NCI-H187 treated with DMSO at 0.1 percent for 48 hours (cell line): ENCODE results near the gene PPY.
"Not testable (repeated sequence)": the region's sequence is repeated elsewhere in the genome, so short reads cannot be mapped to it uniquely, and the experiment has no call there.

Experiments used
- DNase-seq: peaks from one replicate; lab custom pipeline; 2025; lab: John Stamatoyannopoulos, UW

PPY gene

DNA sequence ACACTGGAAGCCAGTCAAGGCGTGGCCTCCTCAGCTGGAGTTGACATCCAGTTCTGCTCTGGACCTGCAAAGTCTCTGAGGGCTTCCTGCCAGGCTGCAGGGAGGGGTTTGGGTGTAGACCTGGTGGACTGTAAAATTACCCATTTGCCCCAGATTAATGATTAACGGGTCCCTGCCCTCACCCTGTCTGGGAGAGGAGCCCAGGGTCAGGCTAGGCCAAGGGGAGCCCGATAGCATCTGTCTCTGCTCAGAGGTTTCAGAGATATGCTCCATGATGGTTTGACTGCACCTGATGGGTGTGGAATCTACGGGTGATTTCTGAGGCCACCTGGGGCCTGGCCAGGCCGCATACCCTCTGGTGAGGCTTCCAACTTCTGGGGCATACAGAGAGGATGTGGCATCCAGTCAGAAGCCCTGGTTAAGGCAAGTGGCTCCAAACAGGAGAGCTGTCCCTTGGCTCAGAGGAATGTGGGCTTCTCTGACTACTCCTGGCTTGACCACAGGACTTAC lies 11.2 kb downstream of the PPY start:
- DNase-seq = no peak

GRCh38 chr17:43928609-43929008 lies 13.7 kb downstream of the PPY start:
- no peak for DNase-seq

DNA sequence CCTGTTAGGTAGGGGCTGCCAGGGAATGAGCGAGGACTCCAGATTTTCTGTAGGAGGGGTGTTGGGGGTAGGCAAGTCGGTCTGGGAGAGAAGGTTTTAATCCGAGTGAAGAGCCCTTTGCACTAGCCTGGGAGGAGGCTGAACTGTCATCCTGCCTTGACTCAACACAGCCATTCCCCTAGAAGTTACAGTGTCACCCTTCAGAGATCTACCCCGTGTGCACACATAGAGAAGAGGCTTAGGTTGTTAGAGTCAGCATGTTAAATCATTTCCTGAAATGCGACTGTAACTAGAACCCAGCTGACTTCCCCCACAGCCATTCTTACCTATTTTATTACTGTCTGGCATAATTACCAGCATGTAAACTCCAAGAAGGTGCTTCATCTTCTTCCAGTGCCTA lies 14.3 kb downstream of the PPY start:
- not testable (repeated sequence) for DNase-seq

DNA sequence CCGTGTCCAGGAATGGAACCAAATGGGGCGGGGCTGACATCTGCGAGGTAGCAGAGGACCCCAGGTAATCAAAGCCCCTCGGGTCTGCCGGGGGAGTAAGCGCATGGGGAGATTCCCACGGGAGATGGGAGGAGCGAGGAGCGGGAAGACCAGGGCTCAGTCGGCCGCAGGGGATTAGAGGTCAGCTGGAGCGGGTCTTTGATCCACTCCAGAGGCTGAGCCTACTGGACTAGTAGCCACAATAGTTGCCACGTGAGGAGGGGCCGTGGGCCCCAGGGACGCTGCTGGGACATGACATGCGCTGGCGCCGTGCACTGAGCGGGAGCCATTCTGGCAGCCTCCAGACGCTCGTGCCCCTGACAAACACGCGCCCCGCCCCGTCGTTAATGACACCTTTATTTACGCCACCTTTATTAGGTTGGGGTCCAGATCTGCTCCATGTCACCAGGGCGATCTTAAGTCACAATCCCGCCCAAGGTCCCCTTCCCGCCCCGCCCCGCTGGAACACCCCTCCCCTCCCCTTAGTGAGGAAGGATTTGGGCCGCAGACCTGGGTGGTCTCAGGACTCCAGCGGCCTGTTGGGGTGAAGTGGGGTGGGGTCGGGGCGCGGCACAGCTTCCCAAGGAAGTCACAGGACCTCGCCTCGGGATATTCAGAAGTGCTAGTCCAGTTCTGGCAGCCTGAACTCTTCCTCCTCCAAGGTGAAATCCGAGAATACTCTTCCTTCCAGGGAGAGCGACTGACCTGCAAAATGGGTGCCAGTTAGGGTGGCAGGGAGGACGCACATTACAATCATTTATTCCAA lies 15.0 kb downstream of the PPY start:
- DNase-seq = no peak

- no peak for DNase-seq
Measured at GRCh38 chr17:43924558-43924957, 17.7 kb downstream of the PPY start.

GRCh38 chr17:43920500-43921095 lies 21.7 kb downstream of the PPY start:
- DNase-seq = no peak

- DNase-seq = no peak
Measured at GRCh38 chr17:43918026-43918389, 24.3 kb downstream of the PPY start.

GRCh38 chr17:43917348-43918025 lies 24.8 kb downstream of the PPY start:
- DNase-seq = no peak

GRCh38 chr17:43917016-43917347 lies 25.3 kb downstream of the PPY start:
- no peak for DNase-seq

DNA sequence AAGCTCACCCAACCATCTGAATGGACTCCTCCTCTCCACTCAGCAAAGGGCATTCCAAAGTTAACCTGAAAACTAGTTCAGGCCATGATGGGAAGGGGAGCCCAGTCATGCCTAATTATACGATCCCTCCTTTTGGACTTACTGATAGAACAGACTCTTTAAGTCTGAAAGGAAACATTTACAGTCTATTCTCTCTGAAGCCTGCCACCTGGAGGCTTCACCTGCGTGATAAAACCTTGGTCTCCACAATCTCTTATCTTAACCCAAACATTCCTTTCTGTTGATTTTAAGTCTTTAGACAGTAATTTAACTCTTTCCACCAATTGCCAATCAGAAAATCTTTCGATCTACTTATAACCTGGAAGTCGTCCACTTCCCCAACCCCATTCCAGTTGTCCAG lies 25.9 kb downstream of the PPY start:
- no peak for DNase-seq

GRCh38 chr17:43915559-43915958 lies 26.7 kb downstream of the PPY start:
- DNase-seq = no peak

- DNase-seq = no peak
Measured at GRCh38 chr17:43914451-43914850, 27.8 kb downstream of the PPY start.

- no peak for DNase-seq
Measured at GRCh38 chr17:43913584-43913983, 28.7 kb downstream of the PPY start.

GRCh38 chr17:43912635-43913304 lies 29.5 kb downstream of the PPY start:
- no peak for DNase-seq

GRCh38 chr17:43911904-43912303 lies 30.4 kb downstream of the PPY start:
- DNase-seq = no peak

DNA sequence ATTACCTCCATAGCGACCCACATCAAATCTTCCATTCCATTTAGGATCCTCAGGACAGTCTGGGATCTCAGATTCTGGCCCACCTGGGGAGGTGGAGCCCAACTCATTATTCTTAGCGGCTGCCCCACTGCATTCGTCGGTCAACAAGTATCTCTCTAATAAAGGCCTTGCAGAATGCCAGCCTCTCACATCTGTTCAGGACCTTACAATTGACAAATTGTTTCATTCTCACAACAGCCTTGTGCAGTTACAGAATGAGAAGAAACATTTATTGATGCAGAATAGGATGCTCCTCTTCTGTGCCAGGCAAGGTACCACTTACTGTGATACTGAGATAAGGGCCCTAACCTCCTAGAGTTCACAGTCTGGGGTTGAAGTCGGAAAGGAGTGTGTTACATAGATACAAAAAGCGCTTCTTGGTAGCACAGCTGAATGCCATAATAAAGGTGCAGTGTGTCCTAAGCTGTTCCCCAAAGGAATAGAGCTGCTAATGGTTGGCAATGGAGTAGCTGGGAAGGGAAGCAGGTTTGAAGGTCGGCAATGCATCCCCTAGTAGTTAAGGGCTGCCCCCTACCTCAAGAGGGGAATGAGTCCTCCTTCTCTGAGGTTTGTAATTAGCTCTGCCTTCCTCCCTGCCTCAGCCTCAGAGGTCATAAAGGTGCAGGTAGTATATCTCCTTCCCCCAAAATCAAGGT lies 32.6 kb downstream of the PPY start:
- DNase-seq = no peak

GRCh38 chr17:43907998-43908721 lies 34.1 kb downstream of the PPY start:
- DNase-seq = no peak

- DNase-seq = no peak
Measured at GRCh38 chr17:43907425-43907981, 34.8 kb downstream of the PPY start, which contains the start of gene MPP2. MPP2 (minus strand) TSS chr17:43907536; CDS start chr17:43904460, 3,076 bp downstream.

DNA sequence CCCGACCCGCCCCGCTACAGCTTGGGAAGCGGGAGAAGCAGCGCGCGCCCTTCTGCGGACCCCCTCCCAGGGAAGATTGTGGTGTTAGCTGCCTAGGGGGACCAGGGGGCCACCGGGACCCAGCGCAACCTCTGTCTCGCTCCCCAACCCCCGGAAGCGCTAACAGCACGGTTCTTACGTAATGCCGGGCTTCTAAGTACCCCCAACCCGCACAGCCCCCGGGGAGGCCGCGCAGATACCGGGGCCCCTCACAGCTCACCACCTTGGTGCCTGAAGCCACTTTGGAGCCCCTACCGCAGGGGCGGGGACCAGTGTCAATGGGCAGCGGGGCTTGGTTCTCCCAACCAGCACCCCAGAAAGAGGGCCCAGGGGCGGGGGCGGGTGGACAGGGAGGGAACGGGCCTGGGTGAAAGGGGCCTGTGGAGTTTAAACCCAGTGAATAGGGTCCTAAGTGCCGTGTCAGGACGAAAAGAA lies 35.3 kb downstream of the PPY start:
- DNase-seq = no peak

DNA sequence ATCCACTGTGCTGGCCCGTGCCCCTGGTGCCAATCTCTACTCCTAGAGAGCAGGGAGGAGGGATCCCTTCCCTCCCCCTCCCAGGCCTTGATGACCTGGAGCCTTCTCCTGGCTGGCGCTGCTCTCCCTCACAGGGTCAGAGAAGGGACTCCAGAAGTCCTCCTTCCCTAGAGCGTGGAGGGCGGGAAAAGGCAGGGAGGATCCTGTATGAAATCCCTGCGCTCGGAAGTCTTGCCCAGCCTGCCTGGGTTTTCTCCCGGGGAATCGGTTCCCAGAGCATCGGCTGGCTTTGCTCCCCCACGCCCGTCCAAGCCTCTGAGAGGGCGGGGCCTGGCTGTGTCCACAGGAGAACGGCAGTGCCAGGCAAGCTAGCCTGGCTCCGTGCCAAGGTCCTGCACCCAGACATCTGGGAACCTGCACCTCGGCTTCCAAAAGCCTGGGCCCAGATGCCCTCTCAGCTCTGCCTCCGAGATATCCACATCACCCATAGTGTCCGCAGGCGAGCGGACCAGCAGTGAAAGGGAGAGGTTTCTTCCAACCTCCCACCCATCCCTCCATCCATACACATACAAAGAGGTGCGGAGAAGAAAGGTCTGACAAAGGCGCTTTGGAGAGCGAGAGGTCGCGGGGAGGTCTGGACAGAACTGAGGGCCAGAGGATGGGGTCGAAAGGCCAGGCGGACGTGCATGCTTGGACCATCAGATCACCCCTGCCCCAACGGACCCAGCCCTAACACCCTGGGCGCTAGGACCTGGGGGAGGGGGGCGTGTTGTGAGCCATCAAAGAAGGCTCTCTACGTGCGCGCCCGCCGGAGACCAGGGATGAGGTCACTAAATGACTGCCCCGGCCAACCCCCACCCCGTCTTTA lies 36.1 kb downstream of the PPY start:
- no peak for DNase-seq
